Nephron progenitor cell (in vitro differentiated cells): ENCODE results near the gene TGM3.

Source experiments
- DNase-seq: peaks from one replicate; pipeline ENCODE4 v3.0.0; 2021
- H3K27ac Mint-ChIP-seq: 2 replicates; pipeline ENCODE4 v1.8.0; 2021; ENCODE audit warnings: mild to moderate bottlenecking, moderate library complexity, mixed read lengths
- H3K27me3 Mint-ChIP-seq: 2 replicates; pipeline ENCODE4 v1.8.0; 2021; ENCODE audit warnings: mild to moderate bottlenecking, low read depth, mixed read lengths; ENCODE audit not compliant: poor library complexity
- H3K36me3 Mint-ChIP-seq: 2 replicates; pipeline ENCODE4 v1.8.0; 2021; ENCODE audit warnings: low read depth, mixed read lengths
- H3K4me1 Mint-ChIP-seq: 2 replicates; pipeline ENCODE4 v1.8.0; 2021; ENCODE audit warnings: mixed read lengths
- H3K4me3 Mint-ChIP-seq: 2 replicates; pipeline ENCODE4 v1.8.0; 2021; ENCODE audit warnings: mild to moderate bottlenecking, moderate library complexity, mixed read lengths
- H3K9me3 Mint-ChIP-seq: 2 replicates; pipeline ENCODE4 v1.8.0; 2021; ENCODE audit warnings: mild to moderate bottlenecking, moderate library complexity, mixed read lengths
- CTCF ChIP-seq: fragments of 200-600 bp; sonication (generic); IDR thresholded peaks from 2 replicates; pipeline ENCODE4 v1.5.0; 2021; ENCODE audit warnings: antibody characterized with exemption

The TGM3 gene

GRCh38 chr20:2337142-2337541 lies 41.3 kb downstream of the TGM3 start:
- Mint-ChIP-seq H3K4me1 (peaks cover 19% of the 10 kb centered on the region), H3K9me3 (no peaks in the 10 kb centered on the region), H3K27ac (no peak overlapping the region), H3K4me3 (no peak overlapping the region), H3K36me3 (no peaks in the 10 kb centered on the region), H3K27me3 (peaks cover 10% of the 10 kb centered on the region)
- DNase-seq, result no peak
- TF ChIP-seq CTCF, result no peak

DNA sequence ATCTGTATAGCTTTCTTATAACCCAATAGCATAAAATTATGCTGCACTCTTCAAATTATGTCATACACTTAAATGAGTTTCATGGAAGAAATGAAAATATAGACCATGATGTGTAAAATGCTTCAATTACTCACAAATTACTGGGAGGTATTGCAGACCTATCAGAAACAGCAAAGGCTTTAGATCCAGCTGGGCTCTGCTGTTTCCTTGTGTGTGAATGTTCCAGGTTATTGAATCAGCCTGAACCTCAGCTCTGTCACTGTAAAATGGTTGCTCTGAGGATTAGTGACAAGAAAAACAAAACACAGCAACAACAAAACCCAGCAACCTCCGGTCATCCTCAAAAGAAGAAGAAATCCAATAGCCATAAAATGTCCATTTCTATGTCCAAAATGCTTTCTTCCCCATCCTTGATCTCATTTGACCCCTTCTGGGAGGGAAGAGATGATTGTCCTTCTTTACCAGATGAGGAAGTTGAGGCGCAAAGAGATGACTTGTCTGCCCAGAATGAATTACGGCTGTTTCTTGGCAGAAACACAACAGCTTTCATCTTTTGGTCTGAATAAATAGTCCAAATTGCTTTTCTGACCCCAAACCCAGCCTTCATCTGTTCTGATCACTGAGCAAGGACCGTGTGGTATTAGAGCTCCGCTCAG lies 42.7 kb downstream of the TGM3 start:
- Mint-ChIP-seq H3K27me3 (peaks cover 4% of the 10 kb centered on the region), H3K27ac (no peak overlapping the region), H3K4me1 (peaks cover 19% of the 10 kb centered on the region), H3K36me3 (no peaks in the 10 kb centered on the region), H3K4me3 (no peak overlapping the region), H3K9me3 (no peaks in the 10 kb centered on the region)
- no peak for DNase-seq
- no peak for TF ChIP-seq CTCF

DNA sequence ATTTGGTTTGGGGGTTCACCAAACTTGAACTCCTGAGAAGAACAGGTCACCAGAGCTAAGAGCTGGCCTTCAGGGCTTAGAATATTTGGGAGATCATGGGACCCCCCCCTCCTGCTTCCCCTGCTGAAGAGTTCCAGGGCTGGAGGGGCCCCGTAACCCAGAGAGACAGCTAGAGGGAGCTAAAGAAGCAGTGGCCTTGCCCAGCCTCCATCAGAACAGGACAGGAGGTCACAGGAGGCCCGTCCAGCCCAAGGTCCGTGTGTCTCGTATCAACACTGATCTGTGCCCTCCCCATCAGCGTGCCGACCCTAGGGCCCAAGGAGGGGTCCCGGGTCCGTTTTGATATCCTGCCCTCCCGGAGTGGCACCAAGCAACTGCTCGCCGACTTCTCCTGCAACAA lies 44.3 kb downstream of the TGM3 start:
- Mint-ChIP-seq H3K27ac (no peak overlapping the region), H3K9me3 (no peaks in the 10 kb centered on the region), H3K36me3 (no peaks in the 10 kb centered on the region), H3K4me3 (no peak overlapping the region), H3K27me3 (peaks cover 4% of the 10 kb centered on the region), H3K4me1 (peaks cover 13% of the 10 kb centered on the region)
- no peak for DNase-seq
- TF ChIP-seq CTCF, result no peak

DNA sequence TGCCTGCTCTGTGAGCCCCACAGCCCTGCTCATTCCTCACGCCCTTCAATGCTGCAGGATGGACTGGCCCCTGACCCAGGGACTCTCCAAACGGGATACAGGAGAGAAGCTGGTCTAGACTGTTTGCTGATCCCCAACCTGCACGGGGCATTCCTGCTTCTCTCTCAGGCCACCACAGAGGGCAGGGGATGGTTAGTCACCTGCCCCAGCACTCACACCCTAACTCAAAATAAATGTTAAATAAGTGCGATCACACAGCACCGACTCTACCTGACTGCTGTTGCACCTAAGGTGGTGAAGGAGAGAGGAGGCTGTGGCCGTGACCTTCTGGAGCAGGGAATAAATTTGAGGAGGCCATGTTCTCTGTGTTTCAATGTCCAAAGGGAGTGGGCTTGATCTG lies 45.0 kb downstream of the TGM3 start:
- Mint-ChIP-seq H3K4me3 (no peak overlapping the region), H3K27ac (no peak overlapping the region), H3K4me1 (peaks cover 13% of the 10 kb centered on the region), H3K27me3 (peaks cover 4% of the 10 kb centered on the region), H3K36me3 (no peaks in the 10 kb centered on the region), H3K9me3 (no peaks in the 10 kb centered on the region)
- no peak for DNase-seq
- TF ChIP-seq CTCF, result no peak

DNA sequence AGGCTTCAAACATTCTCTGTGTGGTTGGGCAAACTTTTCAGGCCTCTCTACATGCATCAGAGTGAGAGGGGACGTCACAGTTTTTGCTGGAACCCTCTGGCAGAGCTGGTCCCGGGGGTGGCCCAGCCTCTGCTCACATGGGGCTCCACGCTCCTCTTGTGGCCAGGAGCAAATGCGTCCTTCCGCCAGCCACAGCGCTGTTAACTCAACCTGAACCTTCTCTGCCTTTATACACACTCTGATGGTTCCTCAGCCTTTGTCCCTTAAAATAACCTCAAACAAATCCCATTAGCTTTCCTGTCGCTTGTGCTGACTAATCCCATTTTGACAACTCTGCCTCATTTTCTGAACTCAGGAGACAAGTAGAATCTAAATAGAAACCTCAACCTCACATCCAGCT lies 45.5 kb downstream of the TGM3 start:
- Mint-ChIP-seq H3K4me1 (peaks cover 13% of the 10 kb centered on the region), H3K4me3 (no peak overlapping the region), H3K9me3 (no peaks in the 10 kb centered on the region), H3K36me3 (no peaks in the 10 kb centered on the region), H3K27ac (peak overlapping the region; percentile 11), H3K27me3 (peaks cover 4% of the 10 kb centered on the region)
- no peak for DNase-seq
- no peak for TF ChIP-seq CTCF

DNA sequence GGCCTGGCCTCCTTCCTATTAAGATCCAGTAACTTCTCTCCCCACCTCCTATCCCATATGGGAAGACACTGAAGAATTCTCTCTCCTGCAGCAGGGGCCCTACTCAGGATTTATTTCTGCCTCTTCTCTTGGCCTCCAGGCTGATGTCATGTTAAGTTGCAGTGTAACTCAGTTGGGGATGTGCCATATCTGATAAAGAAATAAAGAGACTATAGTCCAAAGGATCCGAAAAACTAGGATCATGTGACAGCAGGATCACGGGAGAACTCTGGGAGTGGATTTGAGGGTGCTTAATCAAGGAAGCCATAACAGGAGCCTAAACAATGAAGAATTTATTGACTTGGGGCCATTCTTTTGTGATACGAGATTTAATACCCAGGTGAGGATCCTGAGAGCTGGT lies 46.4 kb downstream of the TGM3 start:
- no peak for DNase-seq
- TF ChIP-seq CTCF, result no peak
- Mint-ChIP-seq H3K4me1 (peaks cover 13% of the 10 kb centered on the region), H3K4me3 (no peak overlapping the region), H3K9me3 (no peaks in the 10 kb centered on the region), H3K27me3 (peaks cover 4% of the 10 kb centered on the region), H3K27ac (no peak overlapping the region), H3K36me3 (no peaks in the 10 kb centered on the region)
